ENCODE results near the gene STRN.
"Not testable (repeated sequence)": the region's sequence is repeated elsewhere in the genome, so short reads cannot be mapped to it uniquely, and the experiment has no call there.

STRN gene

DNA sequence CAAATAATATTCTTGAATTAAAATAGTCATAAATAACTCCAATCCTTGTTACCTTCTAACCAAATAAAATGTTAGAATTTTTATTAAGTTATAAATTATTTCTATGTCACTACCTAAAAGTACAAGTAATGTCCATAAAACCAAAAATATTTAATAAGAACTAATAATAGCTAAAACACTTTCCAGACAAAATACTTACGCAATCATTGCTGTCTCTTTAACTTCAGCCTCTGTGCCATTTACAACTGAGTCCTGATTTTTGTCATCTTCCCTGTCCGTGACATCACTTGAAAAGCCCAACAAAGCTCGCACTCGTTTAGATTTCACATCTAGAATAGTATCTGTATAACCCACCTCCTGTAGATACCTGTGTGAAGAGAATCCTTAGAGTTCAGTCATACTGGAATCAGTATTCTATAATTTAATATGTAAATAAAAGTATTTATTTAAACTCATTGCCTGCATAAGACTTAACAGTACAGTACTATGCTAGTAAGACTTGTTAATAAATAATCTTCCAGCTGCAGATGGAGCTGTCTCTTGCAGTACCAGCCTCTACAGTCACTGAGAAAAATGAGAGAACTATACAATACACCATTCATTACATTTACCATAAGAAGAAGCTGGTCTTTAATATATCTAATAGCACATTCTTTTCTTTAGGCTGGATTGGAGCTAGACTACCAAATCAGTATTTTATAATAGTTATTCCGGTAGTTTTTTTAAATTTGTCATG, 63.8 kb downstream of the STRN start:
- DNase-seq, result no peak

DNA sequence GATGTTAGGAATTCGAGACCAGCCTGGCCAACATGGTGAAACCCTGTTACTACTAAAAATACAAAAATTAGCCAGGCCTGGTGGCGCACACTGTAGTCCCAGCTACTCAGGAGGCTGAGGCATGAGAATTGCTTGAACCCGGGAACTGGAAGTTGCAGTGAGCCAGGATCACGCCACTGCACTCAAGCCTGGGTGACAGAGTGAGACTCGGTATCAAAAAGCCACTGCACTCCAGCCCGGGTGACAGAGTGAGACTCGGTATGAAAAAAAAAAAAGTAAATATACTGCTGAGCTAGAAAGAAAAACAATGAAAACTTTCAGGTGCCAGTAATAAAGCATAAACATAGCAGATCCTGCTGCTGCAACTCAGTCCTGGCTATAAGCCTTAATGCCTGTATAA, 73.5 kb downstream of the STRN start:
- DNase-seq, result no peak

DNA sequence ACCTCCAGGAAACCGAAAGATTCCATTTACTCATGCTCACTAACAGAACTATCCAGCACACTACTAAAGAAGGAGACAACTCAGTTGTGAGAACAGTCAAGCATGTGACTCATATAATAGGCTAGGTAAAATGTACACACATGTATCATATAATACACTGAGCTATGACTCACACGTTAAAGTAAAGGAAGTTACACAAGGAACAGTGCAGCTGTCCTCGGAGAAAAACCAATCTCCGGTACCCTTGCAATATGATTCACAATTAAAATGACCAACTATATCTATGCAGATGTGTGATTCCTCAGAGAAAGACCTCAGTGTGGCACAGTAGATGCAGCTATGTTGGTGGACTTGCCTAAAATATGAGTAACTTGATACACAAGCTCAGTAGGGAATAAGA, 76.5 kb downstream of the STRN start:
- peak; percentile 23 for DNase-seq

DNA sequence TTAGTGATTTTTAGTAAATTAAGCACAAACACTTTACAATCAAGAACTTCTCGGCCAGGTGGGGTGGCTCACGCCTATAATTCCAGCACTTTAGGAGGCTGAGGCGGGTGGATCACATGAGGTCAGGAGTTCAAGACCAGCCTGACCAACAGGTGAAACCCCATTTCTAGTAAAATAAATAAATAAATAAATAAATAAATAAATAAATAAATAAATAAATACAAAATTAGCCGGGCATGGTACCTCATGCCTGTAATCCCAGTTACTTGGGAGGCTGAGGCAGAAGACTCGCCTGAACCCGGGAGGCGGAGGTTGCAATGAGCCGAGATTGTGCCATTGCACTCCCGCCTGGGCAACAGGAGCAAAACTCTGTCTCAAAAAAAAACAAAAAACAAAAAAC, 79.2 kb downstream of the STRN start:
- not testable (repeated sequence) for DNase-seq

DNA sequence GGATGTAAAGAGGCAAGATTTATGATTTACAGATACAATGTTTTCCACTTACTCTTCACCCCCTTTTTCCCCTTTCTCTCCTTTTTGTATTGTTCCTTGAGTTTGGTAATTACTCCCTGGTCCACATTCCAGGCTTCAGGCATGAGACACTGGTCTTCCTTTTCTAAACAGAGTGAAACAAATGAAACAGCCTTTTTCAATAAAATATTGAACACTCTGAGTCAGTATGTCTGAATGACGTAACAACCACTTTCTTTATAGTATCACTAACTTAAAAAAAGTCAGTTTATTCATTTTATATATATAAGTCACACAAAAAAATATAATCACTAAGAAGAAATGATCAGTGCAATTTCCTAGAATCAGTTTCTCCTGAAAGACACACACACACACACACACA, 79.7 kb downstream of the STRN start:
- no peak for DNase-seq

DNA sequence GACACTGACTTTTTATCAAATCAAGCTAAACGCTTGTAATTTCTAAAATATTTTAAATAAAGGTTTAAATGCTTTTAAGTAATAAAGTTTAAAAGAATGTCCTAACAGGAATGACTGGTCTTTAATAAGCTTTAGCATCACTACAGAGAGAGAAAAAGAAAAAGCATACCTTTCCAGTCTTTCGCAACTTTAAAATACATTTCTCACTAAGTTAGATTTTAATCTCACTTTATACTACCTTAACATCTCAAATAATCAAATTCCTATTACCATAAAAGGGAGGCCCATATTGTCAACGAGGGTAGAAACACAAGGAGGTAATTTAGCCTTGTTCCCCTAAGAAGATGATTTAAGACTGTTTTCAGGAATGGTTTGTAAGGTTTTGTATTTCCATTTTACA, 80.7 kb downstream of the STRN start:
- DNase-seq, result no peak

DNA sequence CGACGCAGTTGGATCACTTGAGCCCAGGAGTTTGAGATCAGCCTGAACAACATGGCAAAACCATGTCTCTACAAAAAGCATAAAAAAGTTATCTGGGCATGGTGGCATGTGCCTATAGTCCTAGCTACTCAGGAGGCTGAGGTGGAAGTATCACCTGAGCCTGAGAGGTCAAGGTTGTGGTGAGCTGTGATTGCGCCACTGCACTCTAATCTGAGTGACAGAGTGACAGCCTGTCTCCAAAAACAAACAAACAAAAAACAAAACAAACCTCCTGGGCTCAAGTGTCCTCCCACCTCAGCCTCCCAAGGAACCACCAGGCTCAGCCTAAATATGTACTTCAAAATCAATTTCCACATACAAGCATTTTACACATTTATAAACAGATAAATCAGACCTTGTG, 83.8 kb downstream of the STRN start:
- no peak for DNase-seq

DNA sequence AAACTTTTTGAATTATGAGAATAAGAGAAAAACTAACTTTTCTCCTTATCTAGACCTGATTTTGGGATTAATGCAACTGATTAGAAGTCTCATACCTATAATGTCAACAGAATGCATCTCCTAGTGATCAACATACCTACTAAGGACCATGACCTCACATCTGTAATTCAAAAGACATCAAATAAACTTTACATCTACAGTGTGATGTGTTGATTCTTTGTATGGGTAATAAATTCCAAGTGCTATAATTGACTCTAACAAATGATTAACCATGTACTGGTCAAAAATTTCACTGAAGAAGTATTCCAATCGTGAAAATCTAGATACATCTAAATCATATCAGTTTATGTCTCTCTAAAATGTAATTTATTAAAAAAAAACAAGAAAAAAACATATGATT, 84.5 kb downstream of the STRN start:
- DNase-seq, result no peak

DNA sequence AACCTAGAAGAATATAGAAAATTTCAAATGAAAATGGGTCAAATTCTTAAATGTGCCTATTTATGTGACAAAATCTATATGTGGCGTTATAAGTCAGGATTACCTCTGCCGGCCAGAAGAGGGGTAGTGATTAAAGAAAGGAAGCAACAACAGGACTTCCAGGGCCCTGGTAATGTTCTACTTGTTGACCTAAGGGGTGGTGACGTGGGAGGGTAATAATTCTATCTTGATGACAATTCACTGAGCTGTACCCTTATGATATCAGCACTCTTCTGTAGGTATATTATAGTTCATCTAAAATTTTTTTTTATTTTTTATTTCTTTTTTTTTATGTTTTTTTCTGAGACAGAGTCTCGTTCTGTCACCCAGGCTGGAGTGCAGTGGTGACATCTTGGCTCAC, 87.9 kb downstream of the STRN start:
- DNase-seq, result no peak

DNA sequence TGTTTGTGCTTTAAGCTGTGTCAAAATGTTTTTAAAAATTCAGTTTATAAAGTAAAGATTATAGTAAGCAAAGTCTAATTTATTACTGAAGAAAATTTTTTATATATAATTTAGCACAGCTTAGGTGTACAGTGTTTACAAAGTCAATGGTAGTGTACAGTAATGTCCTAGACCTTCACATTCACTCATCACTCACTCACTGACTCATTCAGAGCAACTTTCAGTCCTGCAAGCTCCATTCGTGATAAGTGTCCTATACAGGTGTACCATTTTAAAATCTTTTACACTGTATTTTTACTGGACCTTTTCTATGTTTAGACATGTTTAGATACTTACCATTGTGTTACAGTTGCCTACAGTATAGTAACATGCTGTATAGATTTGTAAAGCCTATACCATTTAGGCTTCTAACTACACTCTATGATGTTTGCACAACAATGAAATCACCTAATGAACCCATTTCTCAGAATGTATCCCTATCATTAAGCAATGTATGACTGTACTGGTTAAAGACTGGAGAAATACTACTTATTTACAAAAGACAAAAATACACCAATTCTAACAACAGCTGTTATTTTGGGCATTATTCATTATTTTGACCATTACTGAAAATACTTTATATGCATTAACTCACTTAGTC, 95.1 kb downstream of the STRN start:
- no peak for DNase-seq

DNA sequence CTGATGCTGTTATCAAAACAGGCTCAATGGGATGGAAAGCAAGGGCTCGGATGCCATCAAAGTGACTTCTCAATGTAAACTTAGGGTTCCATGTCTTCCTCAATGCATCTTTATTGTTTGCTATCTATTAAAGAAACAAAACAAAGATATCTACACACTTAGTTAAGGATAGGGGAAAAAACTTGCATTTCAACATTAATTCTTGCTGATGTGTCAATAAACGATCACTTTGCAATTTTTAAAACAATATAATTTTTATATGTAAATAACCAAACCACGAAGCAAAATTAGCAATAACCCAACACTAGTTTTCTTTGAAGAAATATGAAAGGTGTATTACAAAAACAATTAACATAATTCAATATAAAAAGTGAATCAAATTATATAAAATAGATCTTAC, 96.7 kb downstream of the STRN start:
- no peak for DNase-seq

DNA sequence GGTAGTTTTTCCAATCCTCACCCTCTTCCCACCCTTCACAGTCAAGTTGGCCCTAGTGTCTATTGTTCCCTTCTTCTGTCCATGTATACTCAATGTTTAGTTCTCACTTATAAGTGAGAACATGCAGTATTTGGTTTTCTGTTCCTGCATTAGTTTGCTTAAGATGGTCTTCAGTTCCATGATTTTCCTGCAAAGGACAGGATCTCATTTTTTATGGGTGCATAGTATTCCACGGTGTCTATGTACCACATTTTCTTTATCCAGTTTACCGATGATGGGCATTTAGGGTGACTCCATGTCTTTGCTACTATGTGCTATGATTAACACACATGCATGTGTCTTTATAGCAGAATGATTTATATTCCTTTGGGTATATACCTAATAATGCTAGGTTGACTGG, 104.4 kb downstream of the STRN start:
- DNase-seq, result no peak

DNA sequence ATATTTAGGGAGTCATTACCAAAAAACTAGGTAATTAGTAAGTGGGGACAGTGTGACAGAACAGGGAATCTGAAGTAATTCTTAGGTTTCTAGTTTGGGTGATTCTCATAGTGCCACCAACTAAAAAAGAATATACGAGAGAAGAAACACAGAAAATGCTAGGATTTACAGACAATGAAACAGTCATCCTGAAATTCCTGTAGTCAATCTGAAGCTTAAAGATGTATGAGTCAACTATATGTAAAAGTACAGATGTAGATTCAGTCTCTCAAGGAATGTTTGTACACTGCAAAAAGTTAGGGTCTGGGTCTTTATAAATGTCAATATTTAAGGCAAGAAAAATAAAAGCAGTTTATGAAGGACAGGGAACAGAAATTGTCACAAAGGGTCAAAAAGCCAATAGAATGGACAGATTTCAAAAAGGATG, 107.0 kb downstream of the STRN start:
- DNase-seq, result no peak

DNA sequence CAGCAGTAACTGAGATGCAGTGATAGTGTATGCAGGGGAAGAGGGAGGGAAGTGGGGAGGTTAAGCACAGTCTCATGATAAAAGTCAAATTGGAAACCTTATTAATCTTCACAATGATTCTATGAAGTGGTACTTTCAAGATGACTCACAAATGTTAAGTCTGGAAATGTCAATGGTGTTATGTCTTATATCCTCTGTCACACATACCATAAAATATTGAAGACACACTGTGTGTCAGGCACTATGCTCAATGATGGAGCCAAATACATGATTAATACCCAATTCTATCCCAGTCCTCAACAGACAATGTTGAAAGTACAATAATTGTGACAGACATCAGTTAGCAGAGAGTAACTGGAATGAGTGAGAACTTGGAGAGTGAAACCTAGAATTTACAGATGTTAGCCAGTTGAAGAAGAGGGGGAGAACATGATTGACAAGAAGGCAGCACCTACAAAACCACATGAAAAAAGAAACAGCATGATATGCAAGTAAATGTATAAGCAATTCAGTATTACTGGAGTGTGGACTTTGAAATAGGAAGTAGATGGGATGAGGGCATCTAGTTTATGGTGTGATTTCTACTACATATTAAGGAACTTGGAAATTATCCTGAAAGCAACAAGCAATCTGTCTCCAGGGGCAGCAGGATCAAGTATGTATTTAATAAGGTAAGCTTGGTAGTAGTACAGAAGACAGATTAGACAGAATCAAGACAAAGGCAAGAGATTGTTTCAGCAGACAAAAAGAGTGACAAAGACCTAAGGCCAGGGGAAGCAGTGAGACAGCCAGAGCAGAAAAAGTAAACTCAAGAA, 107.6 kb downstream of the STRN start:
- no peak for DNase-seq

DNA sequence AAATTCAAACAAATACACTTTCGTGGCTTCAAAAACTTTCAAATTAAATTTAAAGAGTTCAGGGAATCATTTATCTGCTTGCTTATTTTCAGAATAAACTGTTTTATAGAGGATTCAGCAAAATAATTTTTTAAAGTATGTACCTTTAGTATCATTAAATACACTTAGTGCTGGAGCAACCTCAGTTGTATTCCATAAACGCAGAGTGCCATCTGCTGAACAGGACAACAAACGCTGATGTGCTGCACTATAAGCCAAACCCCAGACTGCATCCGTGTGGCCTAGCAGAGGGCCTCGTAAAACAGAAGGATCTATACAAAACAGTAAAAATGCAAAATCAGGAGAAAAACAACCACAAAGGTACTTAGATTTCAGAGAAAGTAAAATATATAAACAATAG, 108.6 kb downstream of the STRN start:
- DNase-seq, result no peak

DNA sequence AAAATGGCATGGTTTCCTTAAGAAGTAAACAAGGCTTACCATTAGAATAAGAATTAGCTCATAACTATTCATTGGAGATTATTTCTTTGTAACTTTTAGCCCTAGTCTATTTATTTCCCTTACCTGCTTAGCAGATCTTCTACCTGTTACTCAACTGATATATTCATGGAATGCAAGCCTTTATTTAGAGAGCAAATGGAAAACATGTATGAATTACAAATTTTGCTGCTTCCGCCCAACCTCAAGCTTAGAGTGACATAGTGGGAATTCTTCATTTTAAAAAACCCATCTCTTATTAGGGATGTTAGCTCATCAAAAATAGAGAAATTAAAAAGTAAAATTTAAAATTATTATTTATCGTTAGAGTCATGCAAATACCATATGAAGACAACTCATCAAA, 110.9 kb downstream of the STRN start:
- no peak for DNase-seq

DNA sequence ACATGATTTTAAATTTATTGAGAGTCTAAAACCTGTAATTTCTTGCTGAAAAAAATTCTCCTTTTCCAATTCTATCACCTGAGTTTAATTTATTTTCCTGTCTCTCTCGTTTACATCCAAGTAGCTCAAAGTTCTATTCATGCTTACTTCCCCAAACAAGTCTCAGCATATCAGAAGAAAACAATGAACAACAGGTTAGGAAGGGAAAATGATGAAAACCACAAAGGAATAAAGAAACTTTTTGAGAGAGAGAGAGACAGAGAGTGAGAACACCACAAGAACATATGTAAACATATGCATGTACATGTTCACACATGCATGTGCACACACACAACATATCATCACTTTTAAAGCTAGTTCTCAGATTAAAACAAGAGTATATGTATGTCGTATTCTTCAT, 112.1 kb downstream of the STRN start:
- DNase-seq, result no peak

DNA sequence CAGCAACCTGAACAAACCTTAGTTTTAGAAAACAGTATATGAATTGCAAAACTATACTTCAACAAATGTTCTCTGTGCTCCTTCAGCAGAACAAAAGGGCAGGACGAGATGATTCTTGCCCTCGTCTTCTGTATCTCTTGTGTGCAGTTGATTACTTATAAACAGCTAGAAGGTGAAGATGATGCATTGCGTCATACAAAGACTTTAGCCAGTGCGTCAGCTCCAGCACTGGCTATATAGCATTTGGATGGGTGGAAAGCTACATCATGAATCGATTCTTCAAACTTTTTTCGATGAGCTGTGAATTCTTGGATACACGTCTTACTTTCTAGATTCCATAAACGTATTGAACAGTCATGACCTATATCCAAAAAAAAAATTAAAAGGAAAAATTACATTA, 117.1 kb downstream of the STRN start:
- DNase-seq, result no peak

DNA sequence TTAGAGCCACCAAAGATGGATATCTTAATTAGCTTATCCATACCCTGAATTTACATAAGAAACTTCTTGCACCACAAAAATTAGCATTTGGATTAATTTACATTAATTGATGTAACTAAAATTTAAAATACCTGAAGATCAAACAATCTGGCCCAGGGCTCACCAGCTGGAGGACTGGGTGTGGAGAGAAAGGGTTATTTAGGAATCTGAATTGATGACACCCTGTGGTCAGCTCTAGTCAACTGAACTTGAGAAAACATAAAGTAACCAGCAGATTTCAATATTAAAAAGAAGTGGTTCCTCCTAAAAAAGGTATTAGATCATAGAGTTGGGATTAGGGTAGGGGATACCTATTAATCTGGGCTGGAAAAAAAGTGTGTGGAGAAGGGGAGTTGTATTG, 122.5 kb downstream of the STRN start:
- DNase-seq, result no peak

DNA sequence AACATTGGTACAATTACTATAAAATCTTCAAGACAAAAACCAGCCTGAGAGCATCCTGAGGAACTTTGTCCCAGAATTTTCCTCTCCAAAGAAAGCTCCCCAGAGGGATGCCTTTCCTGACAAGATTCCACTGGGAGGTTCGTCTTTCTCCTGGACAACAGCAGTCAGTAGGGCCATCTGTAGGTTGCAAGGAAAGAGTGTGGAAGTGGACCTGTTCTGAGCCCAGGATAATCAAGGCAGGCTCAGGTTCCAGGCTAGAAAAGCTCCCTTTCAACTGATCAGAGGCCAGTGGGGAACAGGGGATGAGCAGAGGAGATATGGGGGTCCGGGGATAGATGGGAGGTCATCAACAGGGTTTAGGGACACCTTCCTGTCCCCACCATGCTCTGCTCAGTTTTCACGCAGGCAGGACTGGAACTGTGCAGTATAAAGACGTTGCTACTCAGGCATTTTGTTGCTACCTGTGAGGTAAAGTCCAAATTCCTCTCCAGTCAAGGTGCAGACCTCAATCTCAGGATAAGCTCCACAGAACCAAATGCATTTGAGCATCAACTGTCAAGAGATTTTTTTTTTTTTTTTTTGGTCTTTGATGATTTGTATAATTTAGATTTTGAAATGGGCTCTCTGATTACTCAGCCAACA, 126.2 kb downstream of the STRN start:
- no peak for DNase-seq

DNA sequence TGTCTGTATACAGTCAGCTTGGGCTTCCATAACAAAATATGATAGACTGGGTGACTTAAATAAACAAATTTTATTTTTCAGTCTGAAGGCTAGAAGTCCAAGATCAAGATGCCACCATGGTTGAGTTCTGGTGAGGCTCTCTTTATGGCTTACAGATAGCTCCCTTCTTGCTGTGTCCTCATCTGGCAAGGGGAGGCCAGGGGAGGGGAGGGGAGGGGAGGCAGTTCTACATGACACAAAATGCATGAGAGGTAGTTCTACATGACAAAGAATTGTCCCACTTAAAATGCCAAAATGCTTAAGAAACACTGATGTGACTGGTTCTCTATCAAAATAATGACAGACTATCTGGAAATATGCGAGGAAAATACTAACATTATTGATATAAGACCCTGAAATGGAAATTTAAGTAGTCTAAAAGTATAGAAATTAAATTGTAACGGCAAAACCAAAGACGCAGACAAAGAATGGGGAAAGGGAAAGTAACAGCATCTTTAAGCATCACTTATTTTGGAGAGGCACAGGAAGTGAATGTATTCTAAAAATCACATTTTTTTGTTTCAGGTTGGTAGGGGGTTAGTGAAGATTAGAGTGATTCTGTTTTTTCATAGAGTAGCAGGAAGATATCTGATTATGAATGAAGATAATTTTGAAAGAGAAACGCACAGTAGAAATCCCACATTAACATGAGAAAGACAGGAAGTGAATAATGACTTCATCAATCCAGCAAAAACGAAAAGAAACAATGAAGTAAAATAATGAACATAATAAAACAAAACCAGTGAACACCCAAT, 131.4 kb downstream of the STRN start:
- DNase-seq, result no peak

DNA sequence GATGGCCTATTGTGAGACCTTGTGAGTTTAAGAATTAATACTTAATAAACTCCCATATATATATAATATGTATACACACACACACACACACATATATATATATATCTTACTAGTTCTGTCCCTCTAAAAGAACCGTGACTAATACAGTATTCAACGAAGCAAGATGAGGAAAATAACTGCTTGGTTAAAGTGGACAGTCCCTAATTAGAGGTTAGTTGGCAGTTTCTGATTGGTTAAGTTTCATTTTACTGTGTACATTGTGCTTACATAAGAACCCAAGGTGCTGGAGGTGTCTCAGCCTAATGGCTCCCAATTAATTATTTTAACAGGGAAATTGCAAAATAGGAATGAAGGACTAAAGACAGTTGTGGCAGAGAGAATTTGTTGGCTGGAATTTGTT, 132.1 kb downstream of the STRN start:
- no peak for DNase-seq

DNA sequence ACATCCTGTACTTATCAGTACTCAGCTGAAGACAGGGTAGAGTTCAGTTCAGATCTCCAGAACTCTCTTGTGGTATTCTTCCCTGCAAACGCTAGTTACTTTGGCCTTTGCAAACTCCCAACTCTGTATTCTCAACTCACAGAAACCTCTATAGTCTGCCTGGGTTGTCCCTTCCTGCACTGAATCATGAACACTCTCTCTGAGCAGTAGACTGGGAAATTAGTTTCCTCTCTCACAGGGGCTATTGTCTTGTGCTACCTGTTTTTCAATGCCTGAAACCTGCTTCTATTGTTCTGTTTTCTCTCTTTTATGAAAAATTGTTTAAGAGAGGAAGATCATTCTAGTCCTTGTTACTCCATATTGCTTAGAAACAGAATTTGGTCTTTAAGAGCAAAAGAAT, 135.2 kb downstream of the STRN start:
- DNase-seq, result no peak

All from inflammatory macrophage treated with lipopolysaccharide for 1 hour (primary cell).